HUES48 (cell line): ENCODE data around the gene ATP9B.

Experiments
- H3K27ac ChIP-seq: one replicate; pipeline ENCODE4 v1.7.0; 2013; ENCODE audit warnings: low read depth, low read length, inconsistent platforms
- H3K27me3 ChIP-seq: 2 replicates; pipeline ENCODE4 v1.6.1; 2013; ENCODE audit warnings: mild to moderate bottlenecking, low read length; ENCODE audit not compliant: control insufficient read depth, insufficient read depth
- H3K36me3 ChIP-seq: 2 replicates; pipeline ENCODE4 v1.6.1; 2013; ENCODE audit warnings: low read length; ENCODE audit not compliant: control insufficient read depth, insufficient read depth
- H3K4me1 ChIP-seq: 2 replicates; pipeline ENCODE4 v1.6.1; 2013; ENCODE audit warnings: mild to moderate bottlenecking, low read length; ENCODE audit not compliant: control insufficient read depth, insufficient read depth
- H3K4me3 ChIP-seq: 2 replicates; pipeline ENCODE4 v1.5.1; 2013; ENCODE audit warnings: mild to moderate bottlenecking, low read depth, low read length
- H3K9ac ChIP-seq: 2 replicates; pipeline ENCODE4 v1.6.1; 2013; ENCODE audit warnings: mild to moderate bottlenecking, low read depth, low read length, moderate library complexity
- H3K9me3 ChIP-seq: 2 replicates; pipeline ENCODE4 v1.6.1; 2013; ENCODE audit warnings: low read length; ENCODE audit not compliant: control insufficient read depth, insufficient read depth

Gene ATP9B

DNA sequence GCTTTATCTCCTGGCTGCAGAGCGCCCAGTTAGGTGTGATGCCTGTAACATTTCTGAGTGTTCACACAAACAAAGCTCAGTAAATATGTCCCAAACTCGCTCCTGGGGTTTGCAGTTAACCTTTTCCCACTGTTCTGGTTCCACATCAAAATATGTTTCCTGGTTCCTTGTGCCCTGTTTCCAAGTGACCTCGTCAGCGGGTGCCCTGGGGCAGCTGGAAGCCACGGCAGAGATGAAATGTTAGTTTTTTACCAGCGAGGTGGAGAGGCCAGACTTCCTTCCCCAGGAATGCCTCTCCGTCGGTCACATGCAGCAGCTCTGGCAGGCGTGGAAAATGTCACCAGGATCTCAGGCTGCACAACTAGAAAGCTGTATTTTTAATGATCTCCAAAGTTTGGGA, 344.7 kb downstream of the ATP9B start:
- H3K9me3 ChIP-seq: no peaks in the 10 kb centered on the region
- H3K4me3 ChIP-seq: no peak overlapping the region
- H3K36me3 ChIP-seq: no peaks in the 10 kb centered on the region
- H3K9ac ChIP-seq: no peak overlapping the region
- no peak overlapping the region for H3K27ac ChIP-seq
- no peaks in the 10 kb centered on the region for H3K4me1 ChIP-seq
- no peaks in the 10 kb centered on the region for H3K27me3 ChIP-seq

DNA sequence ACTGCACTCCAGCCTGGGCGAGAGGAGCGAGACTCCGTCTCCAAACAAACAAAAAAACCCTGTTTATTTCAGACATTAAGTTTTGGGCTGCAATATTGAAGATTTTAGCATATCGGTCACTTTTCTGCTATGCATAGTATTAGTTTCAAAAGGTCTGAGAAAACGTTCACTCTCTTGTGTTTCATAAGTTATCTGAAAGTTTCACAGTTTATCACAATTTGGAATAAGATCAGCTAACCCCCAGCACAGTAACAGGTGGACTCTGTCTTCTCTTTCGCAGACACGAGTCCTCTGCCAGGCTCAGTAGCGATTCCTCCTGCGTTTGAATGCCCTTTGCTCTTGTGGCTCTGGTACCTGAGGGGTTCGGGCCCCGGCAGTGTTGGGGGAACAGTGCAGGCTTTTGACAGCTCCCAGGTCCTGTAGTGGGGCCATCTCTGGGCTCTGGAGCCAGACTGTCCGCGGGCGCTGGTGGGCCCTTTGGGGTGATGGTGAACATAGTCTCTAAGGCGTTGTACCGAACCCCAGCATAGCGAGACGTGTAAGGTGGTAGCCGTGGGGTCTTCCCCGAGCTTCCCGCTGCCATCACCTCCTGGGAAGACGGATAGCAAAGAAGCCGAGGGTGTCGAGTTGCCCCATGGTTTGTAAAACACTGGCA, 347.0 kb downstream of the ATP9B start:
- Histone ChIP-seq H3K4me3 (no peak overlapping the region), H3K9me3 (no peaks in the 10 kb centered on the region), H3K27me3 (no peaks in the 10 kb centered on the region), H3K36me3 (no peaks in the 10 kb centered on the region), H3K9ac (no peak overlapping the region), H3K27ac (no peak overlapping the region), H3K4me1 (no peaks in the 10 kb centered on the region)

DNA sequence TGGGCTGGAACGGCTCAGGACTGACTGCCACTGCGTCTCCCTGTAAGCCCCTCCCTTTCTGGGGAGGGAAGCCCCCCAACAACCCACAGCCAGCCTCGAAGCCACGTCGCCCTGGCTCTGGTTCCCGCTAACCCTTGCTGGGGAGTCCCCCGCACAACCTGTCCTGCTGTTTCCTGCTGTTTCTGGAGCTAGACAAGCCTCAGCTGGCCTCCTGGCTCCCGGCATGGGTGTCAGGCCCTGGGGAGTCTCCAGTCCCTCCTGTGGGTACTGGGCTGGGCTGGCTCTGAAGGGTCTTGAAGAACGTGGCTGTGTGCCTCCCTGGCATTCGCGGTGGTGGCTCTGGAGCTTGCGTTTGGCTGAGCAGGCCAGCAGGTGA, 347.5 kb downstream of the ATP9B start:
- Histone ChIP-seq H3K27me3 (no peaks in the 10 kb centered on the region), H3K9me3 (no peaks in the 10 kb centered on the region), H3K36me3 (no peaks in the 10 kb centered on the region), H3K27ac (no peak overlapping the region), H3K9ac (no peak overlapping the region), H3K4me3 (no peak overlapping the region), H3K4me1 (no peaks in the 10 kb centered on the region)

DNA sequence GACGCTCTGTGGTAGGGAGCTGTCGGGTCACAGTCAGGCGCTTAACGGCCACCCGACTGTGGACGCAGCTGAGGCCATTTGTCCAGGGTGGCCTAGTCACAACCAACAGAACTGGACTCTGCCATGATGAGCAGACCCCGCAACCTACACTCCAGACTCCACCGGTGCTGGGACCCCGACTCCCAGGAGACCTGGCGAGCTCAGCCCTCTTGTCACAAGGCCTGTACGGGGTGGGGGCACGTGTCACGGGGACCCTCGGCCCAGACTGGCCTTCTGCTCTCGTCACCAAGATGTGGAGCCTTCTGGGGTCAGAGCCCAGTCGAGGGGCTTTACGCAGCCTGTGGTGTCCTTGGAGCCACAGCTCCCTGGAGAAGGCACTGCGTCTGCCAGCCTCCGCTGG, 349.0 kb downstream of the ATP9B start:
- Histone ChIP-seq H3K9ac (no peak overlapping the region), H3K4me1 (no peaks in the 10 kb centered on the region), H3K27ac (no peak overlapping the region), H3K4me3 (no peak overlapping the region), H3K36me3 (no peaks in the 10 kb centered on the region), H3K9me3 (no peaks in the 10 kb centered on the region), H3K27me3 (no peaks in the 10 kb centered on the region)

DNA sequence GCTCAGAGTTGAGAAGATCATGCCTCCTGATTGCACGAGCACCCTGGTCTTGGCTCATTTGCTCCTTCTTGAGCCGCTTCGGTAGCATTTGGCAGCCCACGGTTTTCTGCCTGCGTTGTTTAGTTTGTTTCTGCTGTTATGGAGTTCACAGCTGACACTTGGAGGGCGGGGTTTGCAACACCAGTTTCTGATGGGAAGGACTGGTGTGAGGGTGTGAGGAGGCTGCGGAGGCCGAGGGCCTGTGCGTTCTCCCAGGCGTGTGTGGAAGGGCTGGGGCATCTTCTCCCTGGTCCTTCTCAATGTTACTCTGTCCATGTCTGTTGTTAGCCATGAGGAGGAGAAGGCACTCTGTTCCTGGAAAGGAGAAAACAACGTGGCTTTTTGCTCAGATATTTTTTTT, 349.4 kb downstream of the ATP9B start:
- Histone ChIP-seq H3K27me3 (no peaks in the 10 kb centered on the region), H3K27ac (no peak overlapping the region), H3K9me3 (no peaks in the 10 kb centered on the region), H3K9ac (no peak overlapping the region), H3K36me3 (no peaks in the 10 kb centered on the region), H3K4me1 (no peaks in the 10 kb centered on the region), H3K4me3 (no peak overlapping the region)

DNA sequence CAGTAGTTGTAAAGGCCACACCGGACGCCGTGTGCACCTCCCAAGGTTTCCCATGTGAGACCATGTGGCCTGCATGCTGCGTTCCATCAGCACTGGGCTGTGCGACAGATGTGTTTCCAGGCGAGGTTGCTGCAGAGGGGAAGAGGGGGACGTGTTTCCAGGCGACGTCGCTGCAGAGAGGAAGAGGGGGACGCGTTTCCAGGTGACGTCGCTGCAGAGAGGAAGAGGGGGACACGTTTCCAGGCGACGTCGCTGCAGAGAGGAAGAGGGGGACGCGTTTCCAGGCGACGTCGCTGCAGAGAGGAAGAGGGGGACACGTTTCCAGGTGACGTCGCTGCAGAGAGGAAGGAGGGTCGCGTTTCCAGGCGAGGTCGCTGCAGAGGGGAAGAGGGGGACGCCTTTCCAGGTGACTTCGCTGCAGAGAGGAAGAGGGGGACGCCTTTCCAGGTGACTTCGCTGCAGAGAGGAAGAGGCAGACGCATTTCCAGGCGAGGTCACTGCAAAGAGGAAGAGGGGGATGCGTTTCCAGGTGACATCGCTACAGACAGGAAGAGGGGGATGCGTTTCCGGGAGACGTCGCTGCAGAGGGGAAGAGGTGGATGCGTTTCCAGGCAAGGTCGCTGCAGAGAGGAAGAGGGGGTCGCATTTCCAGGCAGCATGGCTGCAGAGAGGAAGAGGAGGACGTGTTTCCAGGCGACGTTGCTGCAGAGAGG, 351.0 kb downstream of the ATP9B start:
- Histone ChIP-seq H3K4me1 (no peaks in the 10 kb centered on the region; the same call in 1 of the 2 replicates), H3K27ac (no peak overlapping the region), H3K9ac (no peak overlapping the region), H3K9me3 (no peaks in the 10 kb centered on the region), H3K4me3 (no peak overlapping the region), H3K36me3 (no peaks in the 10 kb centered on the region), H3K27me3 (no peaks in the 10 kb centered on the region)

DNA sequence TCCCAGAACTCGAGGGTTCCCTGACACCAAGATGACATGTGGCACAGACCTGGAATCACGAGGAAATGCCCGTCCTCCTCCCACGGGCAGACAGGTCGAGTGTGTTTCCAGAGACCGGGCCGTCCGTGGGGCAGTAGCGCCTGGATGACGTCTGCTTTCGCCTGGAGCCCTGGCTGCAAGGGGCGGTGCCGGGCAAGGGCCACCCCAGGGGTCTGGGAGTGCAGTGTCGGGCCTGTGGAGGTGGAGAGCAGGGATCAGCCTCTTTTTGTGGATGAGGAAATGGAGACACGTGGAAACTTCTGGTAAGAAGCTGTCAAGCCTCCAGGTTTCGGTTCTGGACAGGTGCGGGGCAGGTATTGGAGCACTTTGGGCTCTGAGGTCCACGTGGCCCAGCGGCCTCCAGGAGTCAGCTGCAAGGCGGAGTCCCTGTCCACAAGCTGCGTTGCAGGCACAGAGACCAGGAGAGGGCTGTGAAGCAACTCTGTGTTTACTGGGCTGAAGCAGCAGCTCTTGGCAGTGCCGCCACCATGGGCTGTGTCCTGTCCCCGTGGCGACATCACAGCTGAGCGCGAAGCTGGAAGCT, 352.2 kb downstream of the ATP9B start:
- Histone ChIP-seq H3K27me3 (no peaks in the 10 kb centered on the region), H3K4me1 (no peaks in the 10 kb centered on the region; the same call in 1 of the 2 replicates), H3K9ac (no peak overlapping the region), H3K36me3 (no peaks in the 10 kb centered on the region), H3K9me3 (no peaks in the 10 kb centered on the region), H3K27ac (no peak overlapping the region), H3K4me3 (no peak overlapping the region)

DNA sequence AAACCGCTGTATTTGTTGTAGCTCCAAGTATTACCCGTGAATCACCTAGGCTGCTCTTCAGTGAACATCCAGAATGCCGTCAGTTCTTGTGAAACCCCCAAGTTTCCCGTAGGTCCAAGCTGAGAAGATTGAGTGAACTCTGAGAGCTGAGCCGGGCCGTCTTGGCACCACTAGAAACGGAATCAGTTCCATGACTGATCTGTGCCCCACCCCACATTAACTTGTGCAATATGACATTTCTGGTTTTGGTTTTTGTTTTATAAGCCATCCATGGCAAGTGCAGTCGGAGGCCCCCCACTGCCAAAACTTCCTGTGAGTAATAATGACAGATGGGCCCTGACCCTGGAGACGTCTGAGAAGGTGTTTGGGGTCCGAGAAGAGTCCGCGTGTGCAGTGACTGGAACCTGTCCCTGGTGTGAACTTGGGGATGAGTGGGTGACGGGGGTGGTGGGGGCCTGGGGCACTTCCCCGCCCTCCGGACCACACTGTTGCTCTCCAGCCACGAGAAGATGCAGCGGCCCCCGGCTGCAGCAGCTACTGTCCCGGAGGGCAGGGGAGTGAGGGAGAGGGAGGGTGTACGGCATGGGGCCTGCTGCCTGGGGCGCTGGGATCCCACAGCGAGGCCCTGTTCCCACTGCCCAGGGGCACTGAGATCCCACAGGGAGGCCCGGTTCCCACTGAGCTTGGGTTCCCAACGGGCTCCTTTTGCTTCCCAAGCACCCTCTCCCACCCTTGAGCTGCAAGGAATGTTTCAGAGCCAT, 353.0 kb downstream of the ATP9B start:
- Histone ChIP-seq H3K4me1 (no peaks in the 10 kb centered on the region; the same call in 1 of the 2 replicates), H3K27ac (no peak overlapping the region), H3K27me3 (no peaks in the 10 kb centered on the region), H3K9me3 (no peaks in the 10 kb centered on the region), H3K36me3 (no peaks in the 10 kb centered on the region), H3K9ac (no peak overlapping the region), H3K4me3 (no peak overlapping the region)

DNA sequence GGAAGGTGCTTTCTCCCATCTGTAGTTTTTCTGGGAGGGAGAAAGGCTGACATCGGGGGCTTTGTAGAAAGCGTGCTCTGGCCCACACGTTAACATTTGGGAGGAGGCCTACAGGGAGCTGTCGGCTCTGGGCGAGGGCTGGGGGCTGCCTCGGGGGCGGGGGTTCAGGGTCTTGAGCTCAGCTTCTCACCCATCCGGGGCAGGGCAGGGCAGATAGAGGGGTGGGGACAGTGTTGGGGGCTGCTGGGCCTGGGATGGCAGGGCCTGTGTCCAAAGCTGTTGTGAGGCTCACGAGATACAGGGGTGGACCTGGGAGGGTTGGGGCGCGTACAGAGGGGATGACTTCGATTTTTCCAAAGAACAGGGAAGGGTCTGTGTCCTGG, 353.6 kb downstream of the ATP9B start:
- no peaks in the 10 kb centered on the region for H3K9me3 ChIP-seq
- no peaks in the 10 kb centered on the region for H3K36me3 ChIP-seq
- H3K4me3 ChIP-seq: no peak overlapping the region
- H3K27ac ChIP-seq: no peak overlapping the region
- H3K4me1 ChIP-seq: no peaks in the 10 kb centered on the region; the same call in 1 of the 2 replicates
- H3K27me3 ChIP-seq: no peaks in the 10 kb centered on the region
- no peak overlapping the region for H3K9ac ChIP-seq

DNA sequence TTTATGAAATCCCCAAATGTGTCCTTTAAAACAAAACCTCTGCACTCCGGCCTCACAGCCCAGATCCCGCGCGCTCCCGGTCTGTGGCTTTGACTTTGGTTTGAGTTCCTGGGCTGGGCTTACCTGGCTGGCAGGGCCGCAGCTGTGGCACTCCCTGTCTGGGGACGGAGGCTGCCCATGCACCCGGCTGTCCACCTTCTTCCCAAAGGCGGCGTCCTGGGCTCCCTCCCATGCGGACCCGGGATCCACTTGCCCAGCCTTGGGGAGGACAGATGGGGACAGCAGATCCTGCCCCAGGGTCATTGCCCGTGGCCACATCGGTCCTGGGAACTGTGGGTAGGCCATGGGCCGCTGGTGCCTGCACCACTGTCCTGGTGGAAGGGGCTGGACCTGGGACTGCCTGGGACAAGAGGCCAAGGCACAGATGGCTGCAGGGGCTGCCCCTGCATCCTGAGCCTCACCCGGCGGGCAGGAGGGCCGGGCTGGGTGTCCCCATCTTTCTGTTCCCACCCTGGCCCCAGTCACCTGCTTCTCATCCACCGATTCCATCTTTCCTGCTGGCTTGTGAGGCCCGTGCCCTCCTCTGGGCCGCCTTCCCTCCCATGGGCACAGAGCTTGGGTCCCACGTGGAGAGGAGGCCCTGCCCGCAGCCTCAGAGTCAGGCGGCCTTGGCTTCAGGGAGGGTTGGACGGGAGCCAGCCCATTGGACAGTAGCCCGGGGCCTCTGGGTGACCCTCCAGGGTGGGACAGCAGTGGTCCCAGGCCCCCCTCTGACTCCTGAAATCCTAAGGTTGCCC, 354.2 kb downstream of the ATP9B start:
- H3K36me3 ChIP-seq: no peaks in the 10 kb centered on the region

More for the DNA sequence above, 354.2 kb downstream of the ATP9B start:
- H3K4me3 ChIP-seq: no peak overlapping the region
- no peaks in the 10 kb centered on the region; the same call in 1 of the 2 replicates for H3K4me1 ChIP-seq
- no peak overlapping the region for H3K9ac ChIP-seq
- no peaks in the 10 kb centered on the region for H3K9me3 ChIP-seq
- no peak overlapping the region for H3K27ac ChIP-seq
- H3K27me3 ChIP-seq: no peaks in the 10 kb centered on the region
